ENCODE measurements around the gene POLDIP2. TPM values are rescaled to one million over a fixed set of nuclear protein-coding genes. Genes with fewer than 3 reads are reported as not detected.

POLDIP2 gene
- total and polyA plus RNA-seq, 2 of the 4 experiments (the other 2 are of a cell fraction), result 66.7 to 77.8 TPM

DNA sequence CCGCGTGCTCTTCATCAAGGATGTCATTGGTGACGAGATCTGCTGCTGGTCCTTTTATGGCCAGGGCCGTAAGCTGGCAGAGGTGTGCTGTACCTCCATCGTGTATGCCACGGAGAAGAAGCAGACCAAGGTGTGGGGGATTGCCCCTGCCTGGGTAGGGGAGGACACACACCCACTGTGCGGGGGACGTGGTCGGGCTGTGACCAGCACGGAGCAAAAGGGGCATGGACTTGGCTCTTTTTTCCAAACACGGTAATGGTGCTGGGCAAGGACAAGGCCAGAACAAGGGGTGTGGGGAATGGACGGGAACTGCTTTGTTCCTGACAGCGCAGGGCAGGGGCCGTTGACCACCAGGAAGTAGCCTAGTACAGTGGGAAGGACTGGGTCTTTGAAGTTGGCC, 15.0 kb downstream of the POLDIP2 start:
- H3K27me3 ChIP-seq (ENCODE audit: control insufficient read depth, insufficient read depth, low read length), result no peaks in the 10 kb centered on the region
- no peak overlapping the region for H3K4ac ChIP-seq (ENCODE audit: low read depth, low read length)
- H2AK5ac ChIP-seq (ENCODE audit: low read depth, low read length), result no peak overlapping the region
- no TSS peak for BruUV-seq (replicated peaks)
- H3K9me3 ChIP-seq (ENCODE audit: control insufficient read depth, insufficient read depth, low read length), result no peaks in the 10 kb centered on the region
- H4K91ac ChIP-seq (ENCODE audit: insufficient read depth, low read depth, low read length), result no peak overlapping the region
- no peak overlapping the region for H3K4me2 ChIP-seq (ENCODE audit: low read depth, low read length)
- H2BK120ac ChIP-seq (ENCODE audit: low read depth, low read length), result no peak overlapping the region
- peaks cover 16% of the 10 kb centered on the region for H3K4me1 ChIP-seq (ENCODE audit: control insufficient read depth, insufficient read depth, low read length)
- WGBS, 2 experiments (ENCODE audit: extremely low coverage in 2 of 2, insufficient read length in 1 of 2), result 98% methylated on average over 8 of the region's 14 CpGs; no CpG with 5 or more reads in 1 of the 2 experiments
- no peak for ATAC-seq (ENCODE audit: low read depth)
- H3K56ac ChIP-seq (ENCODE audit: extremely low read depth, insufficient read depth, low read length), result no peak overlapping the region
- dilution Hi-C loops (cut with HindIII; ENCODE audit: low sequenced_read_pairs, unreplicated experiment), result no loop called here
- H3K14ac ChIP-seq (replicated peaks; ENCODE audit: low read depth, low read length), result no peak overlapping the region
- H3K36me3 ChIP-seq (ENCODE audit: control insufficient read depth, insufficient read depth, low read length), result peaks cover 71% of the 10 kb centered on the region
- peaks cover 27 to 88% of the 10 kb centered on the region in 2 experiments for H3K79me1 ChIP-seq (ENCODE audit: low read depth in 1 of 2, low read length in 2 of 2)
- H2AFZ ChIP-seq (replicated peaks; ENCODE audit: low read length, poor library complexity), result no peak overlapping the region
- H2BK5ac ChIP-seq (ENCODE audit: low read depth, low read length, poor library complexity, severe bottlenecking), result no peak overlapping the region
- H3K23ac ChIP-seq (ENCODE audit: low read depth, low read length), result no peak overlapping the region
- ChIA-PET POLR2A (ENCODE audit: unreplicated experiment) (no interaction called here), CTCF (no interaction called here)
- no peak for TF ChIP-seq FOS (IDR thresholded peaks at IDR 0.05; ENCODE audit: low read depth, low read length)
- TF ChIP-seq CHD1 (IDR thresholded peaks at IDR 0.05; ENCODE audit: low read depth, low read length), result no peak
- TF ChIP-seq NFE2L2 (IDR thresholded peaks at IDR 0.05; ENCODE audit: low read depth, low read length), result no peak
- TF ChIP-seq BHLHE40 (IDR thresholded peaks at IDR 0.05; ENCODE audit: low read depth, low read length), result no peak
- in situ Hi-C loops (cut with MboI; ENCODE audit: low sequenced_read_pairs), result loop anchor here (25.0 kb wide), 1 partner anchor 805 kb away; no protein-coding TSS in a partner anchor
- H3K27ac ChIP-seq (ENCODE audit: insufficient read depth, low read length), result no peak overlapping the region
- H2AK9ac ChIP-seq (replicated peaks; ENCODE audit: low read depth, low read length, poor library complexity), result no peak overlapping the region
- no peak overlapping the region for H3K4me3 ChIP-seq (ENCODE audit: insufficient read depth, low read depth, low read length)
- no peak overlapping the region for H4K5ac ChIP-seq (ENCODE audit: low read depth, low read length)
- peaks cover 34% of the 10 kb centered on the region for H4K20me1 ChIP-seq (ENCODE audit: insufficient read depth, low read length)
- no peak overlapping the region for H3K18ac ChIP-seq (ENCODE audit: low read depth, low read length)
- DNase-seq, result no peak
- H2BK20ac ChIP-seq (ENCODE audit: low read depth, low read length), result no peak overlapping the region
- no peak overlapping the region for H4K8ac ChIP-seq (ENCODE audit: low read depth in 2 of 2, low read length in 2 of 2)
- no peak overlapping the region for H2BK15ac ChIP-seq (ENCODE audit: low read depth, low read length)
- peaks cover 13% of the 10 kb centered on the region; the same call in 1 of the 2 replicates for H3K9me1 ChIP-seq (ENCODE audit: insufficient read depth, low read length)
- intact Hi-C loops (cut with micrococcal nuclease), result no loop called here
- no peak overlapping the region for H3K9ac ChIP-seq (ENCODE audit: low read depth, low read length)

Measured in IMR-90 (cell line).